Lower lobe of right lung (tissue), 2 donors: ENCODE results near the gene MARVELD1. TPM values are rescaled to one million over a fixed set of nuclear protein-coding genes. Genes with fewer than 3 reads are reported as not detected.
A peak's percentile ranks its signal among the peaks of the same experiment; 100 is the strongest.

Source experiments
- ATAC-seq, 2 donors: fragments of 200-7000 bp; cut with Tn5 transposase; one replicate each; pipeline ENCODE4 v1.9.1; 2020 to 2022; ENCODE audit warnings: mild to moderate bottlenecking in 2 of 2, moderate library complexity in 2 of 2
- DNase-seq: peaks from one replicate; pipeline ENCODE4 v3.0.0-alpha.2; 2020
- H3K27ac ChIP-seq: fragments of 200-600 bp; one replicate; pipeline ENCODE4 v1.8.0; 2022
- H3K27me3 ChIP-seq: fragments of 200-600 bp; one replicate; pipeline ENCODE4 v1.8.0; 2022; ENCODE audit warnings: low read depth
- H3K36me3 ChIP-seq: fragments of 200-600 bp; one replicate; pipeline ENCODE4 v1.8.0; 2022; ENCODE audit warnings: mild to moderate bottlenecking
- H3K4me1 ChIP-seq: fragments of 200-600 bp; one replicate; pipeline ENCODE4 v1.8.0; 2022
- H3K4me3 ChIP-seq: fragments of 200-600 bp; one replicate; pipeline ENCODE4 v1.8.0; 2022; ENCODE audit warnings: mild to moderate bottlenecking
- H3K9me3 ChIP-seq: fragments of 200-600 bp; one replicate; pipeline ENCODE4 v1.8.0; 2022
- intact Hi-C: fragments of 100-400 bp; cut with DNase I; formaldehyde crosslinking; loops from one replicate; pipeline ENCODE4 v1.11.0; 2022
- total RNA-seq: library from RNA; stranded (reverse); fragmentation: NEBNext Ultra II Directional; extraction: Animal tissue kit (Norgen Biotek cat#: 25700); gene quantifications from one replicate; pipeline ENCODE4 v1.2.1, GENCODE V29; 2021
- TF ChIP-seq, protein P1 (sequence below): fragments of 200-600 bp; IDR thresholded peaks from one replicate; pipeline ENCODE4 v1.8.0; 2022; ENCODE audit warnings: antibody characterized with exemption, mild to moderate bottlenecking
- donor health status: DM: no; HTN: yes; CAD: no; lungs with severe emphysema.

MARVELD1 gene
- total RNA-seq, 1 donor from 2014 or later: 36.5 TPM

DNA sequence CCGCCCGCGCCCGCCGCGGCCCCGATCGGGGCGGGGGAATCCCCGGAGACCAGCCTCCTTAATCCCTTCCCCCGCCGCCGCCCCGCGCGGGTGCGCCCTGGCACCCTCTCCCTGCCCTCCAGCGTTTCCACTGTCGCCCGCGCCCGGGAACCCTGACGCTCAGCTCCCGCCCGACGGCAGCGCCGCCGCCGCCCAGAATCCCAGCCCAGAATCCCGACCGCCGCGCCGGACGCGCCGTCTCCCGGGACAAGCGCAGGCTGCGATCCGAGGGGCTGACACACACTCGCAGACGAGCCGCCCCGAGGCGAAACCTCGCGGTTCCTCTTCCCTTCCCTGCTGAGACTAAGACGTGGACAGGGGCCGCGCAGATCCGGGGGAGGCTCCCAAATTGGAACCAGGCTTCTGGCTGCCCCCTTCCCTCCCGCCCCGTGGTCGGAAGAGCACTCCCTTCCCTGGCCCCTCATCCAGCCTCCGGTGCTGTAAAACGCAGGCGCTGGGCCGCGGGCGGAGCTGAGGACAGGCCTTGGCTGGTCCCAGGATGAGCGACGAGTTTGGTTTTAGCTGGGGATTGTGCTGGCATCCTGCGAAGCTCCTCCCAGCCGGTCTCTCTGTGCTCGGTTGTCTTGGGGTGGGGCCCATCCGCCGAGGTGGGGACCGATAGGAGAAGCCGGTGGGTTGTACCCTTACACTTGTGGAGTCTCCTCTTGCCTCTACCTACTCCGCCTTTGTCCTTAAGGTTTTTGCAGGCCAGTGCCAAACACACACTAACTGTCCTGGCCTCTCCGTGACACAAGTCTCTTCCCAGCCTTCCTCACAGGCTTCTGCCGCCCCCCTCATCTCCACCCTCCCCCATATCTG, 1.1 kb downstream of the MARVELD1 start:
- TF ChIP-seq, protein P1, sequence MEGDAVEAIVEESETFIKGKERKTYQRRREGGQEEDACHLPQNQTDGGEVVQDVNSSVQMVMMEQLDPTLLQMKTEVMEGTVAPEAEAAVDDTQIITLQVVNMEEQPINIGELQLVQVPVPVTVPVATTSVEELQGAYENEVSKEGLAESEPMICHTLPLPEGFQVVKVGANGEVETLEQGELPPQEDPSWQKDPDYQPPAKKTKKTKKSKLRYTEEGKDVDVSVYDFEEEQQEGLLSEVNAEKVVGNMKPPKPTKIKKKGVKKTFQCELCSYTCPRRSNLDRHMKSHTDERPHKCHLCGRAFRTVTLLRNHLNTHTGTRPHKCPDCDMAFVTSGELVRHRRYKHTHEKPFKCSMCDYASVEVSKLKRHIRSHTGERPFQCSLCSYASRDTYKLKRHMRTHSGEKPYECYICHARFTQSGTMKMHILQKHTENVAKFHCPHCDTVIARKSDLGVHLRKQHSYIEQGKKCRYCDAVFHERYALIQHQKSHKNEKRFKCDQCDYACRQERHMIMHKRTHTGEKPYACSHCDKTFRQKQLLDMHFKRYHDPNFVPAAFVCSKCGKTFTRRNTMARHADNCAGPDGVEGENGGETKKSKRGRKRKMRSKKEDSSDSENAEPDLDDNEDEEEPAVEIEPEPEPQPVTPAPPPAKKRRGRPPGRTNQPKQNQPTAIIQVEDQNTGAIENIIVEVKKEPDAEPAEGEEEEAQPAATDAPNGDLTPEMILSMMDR: no peak
- Histone ChIP-seq H3K27me3 (no peaks in the 10 kb centered on the region), H3K36me3 (peaks cover 12% of the 10 kb centered on the region), H3K27ac (peak overlapping the region; percentile 90), H3K9me3 (no peaks in the 10 kb centered on the region), H3K4me1 (peaks cover 56% of the 10 kb centered on the region), H3K4me3 (peak overlapping the region; percentile 74)
- peak; percentile 73 to 76 for ATAC-seq
- intact Hi-C loops: no loop called here
- DNase-seq: peak; percentile 76

DNA sequence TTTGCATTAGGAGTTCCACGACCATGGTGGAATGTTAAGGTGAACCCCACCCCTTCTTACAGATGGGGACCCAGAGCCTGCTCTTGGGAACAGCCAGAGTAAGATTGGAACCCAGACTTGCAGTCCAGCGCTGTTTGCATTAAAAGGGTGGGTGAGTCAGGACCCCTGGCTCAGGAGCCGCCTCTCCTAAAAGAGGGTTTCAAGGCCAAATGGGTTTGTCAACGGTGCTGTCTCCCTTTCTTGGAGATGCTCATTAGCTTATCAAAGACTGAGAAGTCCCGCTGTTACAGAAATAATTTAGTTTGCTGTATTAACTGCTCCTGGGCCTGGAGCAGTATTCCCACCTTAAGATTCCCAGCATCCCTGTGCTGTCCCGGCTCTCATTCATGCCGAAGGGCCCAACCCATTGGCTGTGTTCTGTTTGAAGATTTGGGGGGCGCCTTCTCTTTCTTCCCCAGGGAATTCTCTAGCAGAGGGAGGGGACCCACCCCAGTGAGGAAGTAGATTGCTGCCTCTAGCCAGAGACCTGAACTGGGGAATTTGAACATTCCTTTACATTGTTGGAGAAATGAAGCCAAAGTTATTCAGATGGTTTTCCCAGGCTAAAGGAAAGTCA, 1.8 kb downstream of the MARVELD1 start:
- peak overlapping the region; percentile 90 for H3K27ac ChIP-seq
- no peaks in the 10 kb centered on the region for H3K9me3 ChIP-seq
- peak overlapping the region; percentile 74 for H3K4me3 ChIP-seq
- peaks cover 56% of the 10 kb centered on the region for H3K4me1 ChIP-seq
- no peaks in the 10 kb centered on the region for H3K27me3 ChIP-seq
- DNase-seq (no peak), ATAC-seq (no peak)
- TF ChIP-seq, protein P1: no peak
- intact Hi-C loops: no loop called here
- H3K36me3 ChIP-seq: peaks cover 12% of the 10 kb centered on the region

DNA sequence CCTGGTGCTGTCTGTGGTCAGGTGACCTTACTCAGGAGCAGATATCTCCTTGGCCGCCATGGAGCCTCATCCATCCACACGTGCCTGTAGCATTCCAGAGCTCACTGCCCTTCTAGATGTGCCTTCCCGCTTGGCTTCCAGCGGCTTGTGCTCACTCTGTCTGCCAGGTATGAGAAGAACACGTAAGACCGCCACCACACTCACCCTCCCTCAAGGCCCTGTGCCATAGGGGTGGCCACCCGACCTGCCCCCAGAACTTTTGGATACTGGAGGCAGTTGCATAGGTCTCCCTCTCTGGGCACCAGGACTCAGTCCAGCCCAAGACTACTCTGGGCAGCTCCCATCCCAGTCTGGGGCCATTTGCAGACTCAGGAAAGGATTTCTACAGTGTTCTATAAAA, 4.1 kb downstream of the MARVELD1 start:
- Histone ChIP-seq H3K27ac (peak overlapping the region; percentile 58), H3K36me3 (peaks cover 17% of the 10 kb centered on the region), H3K4me1 (peaks cover 51% of the 10 kb centered on the region), H3K4me3 (no peak overlapping the region), H3K9me3 (no peaks in the 10 kb centered on the region), H3K27me3 (no peaks in the 10 kb centered on the region)
- TF ChIP-seq, protein P1: no peak
- DNase-seq: no peak
- ATAC-seq: no peak
- intact Hi-C loops: no loop called here

DNA sequence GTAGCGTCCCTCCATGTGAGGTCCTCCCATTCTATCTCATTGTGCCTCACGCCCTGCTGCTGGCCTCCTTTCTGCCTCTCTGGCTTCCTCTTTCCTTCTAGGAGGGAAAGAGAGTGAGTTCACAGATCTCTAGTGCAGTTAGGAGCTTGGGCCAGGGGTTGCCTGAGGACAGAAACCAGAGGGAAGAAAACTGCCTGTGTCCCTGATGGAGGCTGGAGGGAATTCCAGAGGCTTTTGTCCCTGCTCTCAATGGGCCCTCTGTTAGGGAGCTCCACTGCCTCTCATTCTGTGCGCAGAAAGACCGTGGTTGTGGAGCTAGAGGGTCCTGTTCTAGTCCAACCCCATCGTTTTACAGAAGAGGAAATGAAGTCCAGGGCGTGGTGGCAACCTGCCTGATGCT, 4.6 kb downstream of the MARVELD1 start:
- Histone ChIP-seq H3K4me1 (peaks cover 46% of the 10 kb centered on the region), H3K27ac (peak overlapping the region; percentile 58), H3K36me3 (peaks cover 17% of the 10 kb centered on the region), H3K9me3 (no peaks in the 10 kb centered on the region), H3K27me3 (no peaks in the 10 kb centered on the region), H3K4me3 (no peak overlapping the region)
- intact Hi-C loops: no loop called here
- DNase-seq (no peak), ATAC-seq (no peak)
- TF ChIP-seq, protein P1: no peak

DNA sequence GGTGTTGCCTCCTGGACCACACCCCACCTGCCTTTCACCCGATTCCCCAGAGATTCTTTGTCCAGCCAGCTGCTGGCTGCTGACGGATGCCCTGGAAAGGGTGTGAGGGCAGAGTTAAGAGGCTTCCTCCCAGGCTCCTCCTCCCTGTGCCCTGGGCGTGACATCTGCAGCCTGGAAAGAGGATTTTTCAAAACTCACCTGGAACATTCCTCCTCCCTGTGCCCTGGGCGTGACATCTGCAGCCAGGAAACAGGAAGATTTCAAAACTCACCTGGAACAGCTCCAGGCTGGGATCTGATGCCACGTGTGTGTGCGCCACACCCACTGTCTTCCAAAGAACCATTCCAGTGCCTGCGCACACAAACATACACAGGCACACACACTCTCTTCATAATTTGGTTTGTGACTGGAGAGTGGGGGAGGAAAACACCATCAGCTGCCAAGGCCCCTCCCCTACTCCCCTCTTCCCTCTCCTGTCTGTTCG, 5.2 kb downstream of the MARVELD1 start:
- Histone ChIP-seq H3K27ac (peak overlapping the region; percentile 58), H3K27me3 (no peaks in the 10 kb centered on the region), H3K4me3 (no peak overlapping the region), H3K9me3 (no peaks in the 10 kb centered on the region), H3K4me1 (peaks cover 45% of the 10 kb centered on the region), H3K36me3 (peaks cover 17% of the 10 kb centered on the region)
- TF ChIP-seq, protein P1: no peak
- DNase-seq: peak; percentile 82
- peak; percentile 89 to 90 for ATAC-seq
- intact Hi-C loops: no loop called here
